Adrenal gland (tissue), 12 donors: ENCODE results near the gene NR3C1. TPM values are rescaled to one million over a fixed set of nuclear protein-coding genes. Genes with fewer than 3 reads are reported as not detected.

Experiments used
- DNase-seq, 7 donors: peaks; one replicate each; pipeline ENCODE4 v3.0.0-alpha.2; 2019 to 2020
- H3K27ac ChIP-seq, 5 donors: fragments of 200-600 bp; sonication (generic) in 4 of 5; 1 replicate in 3 of 5; 2 replicates in 2 of 5; pipeline versions ENCODE4 v1.5.1 to v1.8.0; 2016 to 2020; ENCODE audit warnings: mild to moderate bottlenecking in 1 of 5
- H3K27me3 ChIP-seq: fragments of 200-600 bp; 2 replicates; pipeline ENCODE4 v1.8.0; 2021
- H3K36me3 ChIP-seq, 2 donors: fragments of 200-600 bp; replicated peaks in 1 of 2; 1 replicate in 1 of 2; 2 replicates in 1 of 2; pipeline versions ENCODE4 v1.5.1 to v1.8.0; 2018 to 2022
- H3K4me1 ChIP-seq, 2 donors: fragments of 200-600 bp; replicated peaks in 1 of 2; 1 replicate in 1 of 2; 2 replicates in 1 of 2; pipeline versions ENCODE4 v1.5.1 to v1.8.0; 2018 to 2021
- H3K4me3 ChIP-seq, 4 donors: fragments of 200-600 bp; sonication (generic) in 3 of 4; one replicate each; pipeline ENCODE4 v1.5.1; 2016 to 2018
- H3K9me3 ChIP-seq, 3 donors: fragments of 200-600 bp; sonication (generic) in 1 of 3; replicated peaks in 1 of 3; 1 replicate in 2 of 3; 2 replicates in 1 of 3; pipeline versions ENCODE4 v1.5.1 to v1.8.0; 2016 to 2021
- CTCF ChIP-seq, 6 experiments: fragments of 450-650 bp in 4 of 6; fragments of 200-600 bp in 2 of 6; sonication (generic) in 1 of 6; IDR thresholded peaks; 1 replicate in 5 of 6; 2 replicates in 1 of 6; pipeline versions ENCODE4 v1.5.1 to v1.8.0; 2016 to 2021; ENCODE audit warnings: antibody characterized with exemption in 6 of 6, mild to moderate bottlenecking in 2 of 6, moderate library complexity in 1 of 6
- POLR2A ChIP-seq, 2 donors: fragments of 450-650 bp; IDR thresholded peaks; one replicate each; pipeline ENCODE4 v1.6.1; 2017; ENCODE audit warnings: antibody characterized with exemption in 2 of 2, mild to moderate bottlenecking in 2 of 2, moderate library complexity in 1 of 2
- WGBS, 4 donors: extraction: QIAGEN DNeasy Blood & Tissue Kit in 2 of 4; methylation state at CpG; one replicate each; pipeline versions ENCODE4 v1.1.5 to v1.1.7; 2013 to 2017; 5-methylcytosine and 5-hydroxymethylcytosine counted together
- intact Hi-C, 2 donors: fragments of 100-400 bp; cut with DNase I; formaldehyde crosslinking; loops; one replicate each; pipeline versions ENCODE4 v1.14.1 to v1.15.0; 2022 to 2023
- polyA plus RNA-seq, 3 donors: library from polyadenylated mRNA; stranded (reverse); fragments of 200-250 nt in 2 of 3; fragments of 350-450 nt in 1 of 3; fragmentation: Illumina TruSeq in 1 of 3; extraction: RNeasy Lipid Tissue Mini Kit (QIAGEN cat#74804) in 1 of 3; gene quantifications; one replicate each; pipeline ENCODE4 v1.2.3, GENCODE V29; 2013 to 2014
- total RNA-seq, 9 donors: library from RNA; depleted of rRNA in 4 of 9; stranded (reverse); fragments of >200 nt in 4 of 9; fragments of 120-200 nt in 1 of 9; fragmentation: NEBNext Ultra II Directional in 1 of 9; extraction: Animal tissue kit (Norgen Biotek cat#: 25700) in 1 of 9; gene quantifications; one replicate each; pipeline versions ENCODE4 v1.1.0 to v1.2.4, GENCODE V29; 2013 to 2023
- donor health status: healthy with polysubstance abuse.
- donor health status: Bipolar disorder and iron deficiency.
- donor health status: DM: yes; HTN: yes; CAD: no.
- donor health status: DM: no; HTN: no; CAD: no.
- donor health status: DM: no; HTN: no; CAD: no.
- donor health status: DM: yes; HTN: yes; CAD: no.

Gene NR3C1
- total and polyA plus RNA-seq, 12 donors, result 7.5 to 35.5 (median 24.5) TPM

- TF ChIP-seq POLR2A (IDR thresholded peaks at IDR 0.05) (no peak), CTCF (IDR thresholded peaks at IDR 0.05) (no peak)
- Histone ChIP-seq H3K9me3 (no peaks in the 10 kb centered on the region), H3K27ac (peak overlapping the region in 1 of 5 donors; percentile 51), H3K4me3 (no peak overlapping the region), H3K4me1 (peaks cover 7 to 16% of the 10 kb centered on the region in 2 donors), H3K27me3 (peaks cover 7% of the 10 kb centered on the region), H3K36me3 (no peaks in the 10 kb centered on the region)
- WGBS, 4 donors, result 60 to 65% (median 64%) methylated on average over 7 of the region's 7 CpGs
- no peak for DNase-seq
- intact Hi-C loops, result no loop called here
Measured at GRCh38 chr5:143434261-143435209, 31.0 kb upstream of the NR3C1 start.

- no peak for DNase-seq
- no peak overlapping the region for H3K27ac ChIP-seq
- intact Hi-C loops, result no loop called here
- H3K9me3 ChIP-seq, result no peaks in the 10 kb centered on the region
- 94 to 98% (median 96%) methylated on average over 2 of the region's 2 CpGs for WGBS, 4 donors
- H3K4me3 ChIP-seq, result no peak overlapping the region
- no peaks in the 10 kb centered on the region for H3K36me3 ChIP-seq
- peaks cover 7 to 16% of the 10 kb centered on the region in 2 donors for H3K4me1 ChIP-seq
- no peak for TF ChIP-seq CTCF (IDR thresholded peaks at IDR 0.05)
- no peak for TF ChIP-seq POLR2A (IDR thresholded peaks at IDR 0.05)
- H3K27me3 ChIP-seq, result peaks cover 7% of the 10 kb centered on the region
Measured at GRCh38 chr5:143433670-143434069, 30.2 kb upstream of the NR3C1 start.

- 86 to 90% (median 87%) methylated on average over 7 of the region's 7 CpGs for WGBS, 4 donors
- no peak for DNase-seq
- Histone ChIP-seq H3K36me3 (no peaks in the 10 kb centered on the region), H3K4me3 (no peak overlapping the region), H3K9me3 (no peaks in the 10 kb centered on the region), H3K27me3 (peaks cover 7% of the 10 kb centered on the region), H3K4me1 (peaks cover 7 to 16% of the 10 kb centered on the region in 2 donors), H3K27ac (no peak overlapping the region)
- TF ChIP-seq POLR2A (IDR thresholded peaks at IDR 0.05) (no peak), CTCF (IDR thresholded peaks at IDR 0.05) (no peak)
- intact Hi-C loops, result no loop called here
Measured at GRCh38 chr5:143432658-143433239, 29.3 kb upstream of the NR3C1 start.

- H3K9me3 ChIP-seq, result no peaks in the 10 kb centered on the region
- no peaks in the 10 kb centered on the region for H3K36me3 ChIP-seq
- intact Hi-C loops, result no loop called here
- H3K27me3 ChIP-seq, result peaks cover 7% of the 10 kb centered on the region
- H3K4me1 ChIP-seq, result peaks cover 4 to 11% of the 10 kb centered on the region in 2 donors
- no peak for TF ChIP-seq POLR2A (IDR thresholded peaks at IDR 0.05)
- TF ChIP-seq CTCF (IDR thresholded peaks at IDR 0.05), result no peak
- 82 to 100% (median 88%) methylated on average over 2 of the region's 2 CpGs for WGBS, 4 donors
- no peak for DNase-seq
- no peak overlapping the region for H3K4me3 ChIP-seq
- no peak overlapping the region for H3K27ac ChIP-seq
Measured at GRCh38 chr5:143431789-143432188, 28.3 kb upstream of the NR3C1 start.
